ENCODE measurements around the gene ACSL1. TPM values are rescaled to one million over a fixed set of nuclear protein-coding genes. Genes with fewer than 3 reads are reported as not detected.

ACSL1 gene
- total RNA-seq, 1 donor from 2014 or later: 60.3 TPM

DNA sequence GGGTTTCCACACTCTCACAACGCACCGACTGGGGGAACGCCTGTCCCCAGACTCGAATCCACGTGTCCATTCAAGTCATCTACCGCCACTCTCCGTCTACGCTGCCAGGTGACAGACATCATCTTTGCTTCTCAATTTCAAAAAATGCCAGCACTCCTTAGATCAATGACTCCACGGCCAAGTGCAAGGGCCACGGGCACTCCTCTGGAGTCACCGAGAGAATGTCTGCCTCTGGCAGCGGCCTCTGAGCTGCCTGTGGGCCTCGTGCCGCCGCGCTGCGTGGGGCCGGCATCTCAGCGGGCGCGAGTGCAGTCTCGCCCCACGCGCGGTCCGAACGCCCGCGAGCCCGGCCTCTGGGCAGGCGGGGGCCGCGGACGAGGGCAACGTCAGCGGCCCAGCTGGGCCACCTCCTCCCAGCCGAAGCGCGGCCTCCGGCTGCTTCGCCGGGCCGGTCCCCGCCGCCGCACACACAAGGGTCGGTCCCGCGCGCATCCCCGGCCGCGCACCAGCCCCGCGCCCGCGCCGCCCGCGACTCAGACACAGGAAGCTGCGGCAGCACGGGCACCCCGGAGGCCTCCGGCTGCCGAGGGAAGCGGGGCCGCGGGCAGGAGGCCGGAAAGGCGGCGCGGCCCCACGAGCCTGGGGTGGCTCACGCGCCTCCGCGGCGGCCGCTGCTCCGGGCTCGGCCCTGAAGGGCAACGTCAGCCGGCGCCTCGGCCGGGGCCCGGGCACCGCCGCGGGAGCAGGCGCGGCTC, 450 bp downstream of the ACSL1 start:
- no peaks in the 10 kb centered on the region for H3K27me3 ChIP-seq (ENCODE audit: control insufficient read depth, insufficient read depth, low read length)
- DNase-seq (ENCODE audit: low read depth) (no peak), FAIRE-seq (no peak)
- TF ChIP-seq, protein P1, sequence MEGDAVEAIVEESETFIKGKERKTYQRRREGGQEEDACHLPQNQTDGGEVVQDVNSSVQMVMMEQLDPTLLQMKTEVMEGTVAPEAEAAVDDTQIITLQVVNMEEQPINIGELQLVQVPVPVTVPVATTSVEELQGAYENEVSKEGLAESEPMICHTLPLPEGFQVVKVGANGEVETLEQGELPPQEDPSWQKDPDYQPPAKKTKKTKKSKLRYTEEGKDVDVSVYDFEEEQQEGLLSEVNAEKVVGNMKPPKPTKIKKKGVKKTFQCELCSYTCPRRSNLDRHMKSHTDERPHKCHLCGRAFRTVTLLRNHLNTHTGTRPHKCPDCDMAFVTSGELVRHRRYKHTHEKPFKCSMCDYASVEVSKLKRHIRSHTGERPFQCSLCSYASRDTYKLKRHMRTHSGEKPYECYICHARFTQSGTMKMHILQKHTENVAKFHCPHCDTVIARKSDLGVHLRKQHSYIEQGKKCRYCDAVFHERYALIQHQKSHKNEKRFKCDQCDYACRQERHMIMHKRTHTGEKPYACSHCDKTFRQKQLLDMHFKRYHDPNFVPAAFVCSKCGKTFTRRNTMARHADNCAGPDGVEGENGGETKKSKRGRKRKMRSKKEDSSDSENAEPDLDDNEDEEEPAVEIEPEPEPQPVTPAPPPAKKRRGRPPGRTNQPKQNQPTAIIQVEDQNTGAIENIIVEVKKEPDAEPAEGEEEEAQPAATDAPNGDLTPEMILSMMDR (IDR thresholded peaks at IDR 0.05; ENCODE audit: insufficient read depth, low read length, severe bottlenecking): no peak
- peak overlapping the region; percentile 62 for H3K4me3 ChIP-seq (ENCODE audit: low read depth, low read length)
- no peaks in the 10 kb centered on the region for H3K36me3 ChIP-seq (ENCODE audit: control insufficient read depth, insufficient read depth, low read length)

DNA sequence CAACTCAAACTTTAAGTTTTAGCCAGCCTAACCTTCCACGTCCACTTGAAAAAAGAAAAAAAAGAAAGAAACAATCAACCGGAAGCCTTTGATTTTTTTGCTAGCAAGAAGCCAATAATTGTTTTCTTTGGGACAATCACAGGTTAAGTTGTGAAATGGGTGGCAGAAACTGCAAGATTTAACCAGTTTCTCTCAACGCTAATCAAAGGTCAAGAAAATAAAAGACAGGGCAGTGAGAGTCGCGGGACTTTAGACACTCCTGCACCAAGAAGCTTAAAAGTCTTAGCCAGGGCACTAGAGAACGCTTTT, 1.0 kb downstream of the ACSL1 start:
- Histone ChIP-seq H3K27me3 (ENCODE audit: control insufficient read depth, insufficient read depth, low read length) (no peaks in the 10 kb centered on the region), H3K36me3 (ENCODE audit: control insufficient read depth, insufficient read depth, low read length) (no peaks in the 10 kb centered on the region), H3K4me3 (ENCODE audit: low read depth, low read length) (peak overlapping the region; percentile 62)
- TF ChIP-seq, protein P1 (IDR thresholded peaks at IDR 0.05; ENCODE audit: insufficient read depth, low read length, severe bottlenecking): no peak
- DNase-seq (ENCODE audit: low read depth) (no peak), FAIRE-seq (no peak)

DNA sequence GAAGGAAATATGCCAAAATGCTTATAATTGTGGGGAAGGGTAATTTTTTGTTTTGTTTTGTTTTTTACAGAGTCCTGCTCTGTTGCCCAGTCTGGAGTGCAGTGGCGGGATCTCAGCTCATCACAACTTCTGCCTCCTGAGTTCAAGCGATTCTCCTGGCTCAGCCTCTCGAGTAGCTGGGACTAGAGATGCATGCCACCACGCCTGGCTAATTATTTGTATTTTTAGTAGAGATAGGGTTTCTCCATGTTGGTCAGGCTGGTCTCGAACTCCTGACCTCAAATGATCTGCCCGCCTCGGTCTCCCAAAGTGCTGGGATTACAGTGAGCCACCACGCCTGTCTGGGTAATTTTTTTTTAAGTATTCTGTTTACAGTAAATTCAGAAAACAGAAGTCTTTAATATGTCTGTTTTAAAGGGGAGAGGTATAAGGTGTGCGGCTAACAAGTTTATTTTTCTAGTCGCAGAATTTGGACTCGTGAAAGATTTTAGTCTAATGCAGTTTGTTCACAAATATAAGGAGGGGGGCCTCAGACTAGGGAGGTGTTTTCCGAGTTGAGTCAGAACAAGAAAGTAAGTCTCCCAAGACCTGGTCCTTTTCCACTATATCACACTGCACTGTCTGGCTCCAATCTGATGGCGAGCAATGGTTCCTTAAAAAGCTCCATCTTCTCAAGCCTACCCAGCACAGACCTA, 1.5 kb downstream of the ACSL1 start:
- H3K36me3 ChIP-seq (ENCODE audit: control insufficient read depth, insufficient read depth, low read length): no peaks in the 10 kb centered on the region
- TF ChIP-seq, protein P1 (IDR thresholded peaks at IDR 0.05; ENCODE audit: insufficient read depth, low read length, severe bottlenecking): no peak
- no peaks in the 10 kb centered on the region for H3K27me3 ChIP-seq (ENCODE audit: control insufficient read depth, insufficient read depth, low read length)
- FAIRE-seq: no peak
- no peak for DNase-seq (ENCODE audit: low read depth)
- peak overlapping the region; percentile 62 for H3K4me3 ChIP-seq (ENCODE audit: low read depth, low read length)

DNA sequence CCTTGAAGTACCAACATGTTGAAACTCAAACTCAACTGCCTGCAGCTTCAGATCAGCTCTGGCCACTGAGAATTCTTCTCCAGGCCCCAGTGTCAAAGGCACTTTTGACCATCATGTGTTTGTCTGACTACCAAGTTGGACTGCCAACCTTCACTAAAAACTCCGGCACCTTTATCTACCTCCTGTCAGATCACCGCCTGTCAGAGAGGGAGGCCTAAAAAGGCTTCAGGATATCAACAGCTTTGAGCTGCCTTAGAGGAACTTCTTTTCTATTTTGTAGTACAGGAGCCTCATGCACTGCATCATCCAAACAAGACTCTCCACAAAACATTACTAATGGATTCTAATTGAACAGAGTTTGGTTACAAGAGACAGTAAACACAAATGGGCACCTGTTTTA, 2.8 kb downstream of the ACSL1 start:
- Histone ChIP-seq H3K27me3 (ENCODE audit: control insufficient read depth, insufficient read depth, low read length) (no peaks in the 10 kb centered on the region), H3K4me3 (ENCODE audit: low read depth, low read length) (no peak overlapping the region), H3K36me3 (ENCODE audit: control insufficient read depth, insufficient read depth, low read length) (no peaks in the 10 kb centered on the region)
- TF ChIP-seq, protein P1 (IDR thresholded peaks at IDR 0.05; ENCODE audit: insufficient read depth, low read length, severe bottlenecking): no peak
- DNase-seq (ENCODE audit: low read depth) (no peak), FAIRE-seq (no peak)

DNA sequence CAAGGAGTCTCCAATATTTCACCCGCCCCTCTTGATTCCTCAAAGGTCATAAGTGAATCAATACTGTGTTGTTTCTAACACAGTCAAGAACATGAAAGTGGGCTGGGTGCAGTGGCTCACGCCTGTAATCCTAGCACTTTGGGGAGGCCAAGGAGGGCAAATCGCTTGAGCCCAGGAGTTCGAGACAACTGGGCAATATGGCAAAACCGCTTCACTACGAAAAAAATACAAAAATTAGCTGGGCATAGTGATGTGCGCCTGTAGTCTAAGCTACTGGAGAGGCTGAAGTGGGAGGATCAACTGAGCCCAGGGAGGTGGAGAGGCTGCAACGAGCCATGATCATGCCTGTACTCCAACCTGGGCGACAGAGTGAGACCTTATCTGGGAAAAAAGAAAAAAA, 3.4 kb downstream of the ACSL1 start:
- no peak for FAIRE-seq
- no peak for DNase-seq (ENCODE audit: low read depth)
- no peaks in the 10 kb centered on the region for H3K27me3 ChIP-seq (ENCODE audit: control insufficient read depth, insufficient read depth, low read length)
- H3K4me3 ChIP-seq (ENCODE audit: low read depth, low read length): no peak overlapping the region
- H3K36me3 ChIP-seq (ENCODE audit: control insufficient read depth, insufficient read depth, low read length): no peaks in the 10 kb centered on the region
- TF ChIP-seq, protein P1 (IDR thresholded peaks at IDR 0.05; ENCODE audit: insufficient read depth, low read length, severe bottlenecking): no peak
